ENCODE results near the gene ACOT6. TPM values are rescaled to one million over a fixed set of nuclear protein-coding genes. Genes with fewer than 3 reads are reported as not detected.

ACOT6 gene
- total RNA-seq, 1 donor from 2014 or later, result not detected

- ATAC-seq (no peak), DNase-seq (no peak)
- intact Hi-C loops (cut with DNase I), result no loop called here
- Histone ChIP-seq H3K27ac (no peak overlapping the region), H3K9me3 (no peaks in the 10 kb centered on the region), H3K36me3 (peaks cover 1% of the 10 kb centered on the region), H3K27me3 (ENCODE audit: low read depth) (no peaks in the 10 kb centered on the region), H3K4me3 (no peak overlapping the region), H3K4me1 (no peaks in the 10 kb centered on the region)
- TF ChIP-seq CTCF (IDR thresholded peaks at IDR 0.05), result no peak
Observed at GRCh38 chr14:73666583-73666982, 54.3 kb downstream of the ACOT6 start.

GRCh38 chr14:73667854-73668253, 55.5 kb downstream of the ACOT6 start:
- Histone ChIP-seq H3K4me3 (no peak overlapping the region), H3K36me3 (peaks cover 8% of the 10 kb centered on the region), H3K27ac (no peak overlapping the region), H3K27me3 (ENCODE audit: low read depth) (no peaks in the 10 kb centered on the region), H3K9me3 (no peaks in the 10 kb centered on the region), H3K4me1 (no peaks in the 10 kb centered on the region)
- TF ChIP-seq CTCF (IDR thresholded peaks at IDR 0.05), result no peak
- DNase-seq (no peak), ATAC-seq (no peak)
- intact Hi-C loops (cut with DNase I), result no loop called here

Other genes starting within 250 kb of the ACOT6 start
- 126 TPM for gene NUMB, start 154.0 kb upstream of the ACOT6 start, total RNA-seq
- 12.9 TPM for gene RIOX1, start 121.6 kb upstream of the ACOT6 start, total RNA-seq
- 21.7 TPM for gene ACOT1, start 75.4 kb upstream of the ACOT6 start, total RNA-seq
- gene HEATR4, start 53.6 kb upstream of the ACOT6 start, total RNA-seq, result 1.4 TPM
- gene ACOT2, start 43.3 kb upstream of the ACOT6 start, total RNA-seq, result 52.9 TPM
- 5.0 TPM for gene ACOT4, start 20.6 kb upstream of the ACOT6 start, total RNA-seq
- 14.7 TPM for gene DNAL1, start 32.5 kb downstream of the ACOT6 start, total RNA-seq
- gene PNMA1, start 101.9 kb downstream of the ACOT6 start, total RNA-seq, result 24.4 TPM
- gene PTGR2, start 239.3 kb downstream of the ACOT6 start, total RNA-seq, result 10.8 TPM

All from lower lobe of right lung (tissue), 2 donors.